IPS-15b (cell line): ENCODE results near the gene EGFL7.

Experiments used
- H3K27me3 ChIP-seq: one replicate; pipeline ENCODE4 v1.6.1; 2013; ENCODE audit warnings: low read length; ENCODE audit not compliant: control insufficient read depth, insufficient read depth
- H3K36me3 ChIP-seq: one replicate; pipeline ENCODE4 v1.6.1; 2013; ENCODE audit warnings: low read length; ENCODE audit not compliant: control insufficient read depth, insufficient read depth
- H3K4me1 ChIP-seq: one replicate; pipeline ENCODE4 v1.6.1; 2013; ENCODE audit warnings: mild to moderate bottlenecking, low read length; ENCODE audit not compliant: control insufficient read depth, insufficient read depth
- H3K4me3 ChIP-seq: one replicate; pipeline ENCODE4 v1.5.1; 2013; ENCODE audit warnings: low read depth, low read length
- H3K9ac ChIP-seq: one replicate; pipeline ENCODE4 v1.6.1; 2013; ENCODE audit warnings: low read depth, mild to moderate bottlenecking, low read length
- H3K9me3 ChIP-seq: one replicate; pipeline ENCODE4 v1.6.1; 2013; ENCODE audit warnings: mild to moderate bottlenecking, low read length; ENCODE audit not compliant: control insufficient read depth, insufficient read depth

The EGFL7 gene

GRCh38 chr9:136683755-136684154 is 21.0 kb downstream of the EGFL7 start:
- Histone ChIP-seq H3K9me3 (no peaks in the 10 kb centered on the region), H3K9ac (no peak overlapping the region), H3K36me3 (peaks cover 3% of the 10 kb centered on the region), H3K27me3 (no peaks in the 10 kb centered on the region), H3K4me3 (no peak overlapping the region), H3K4me1 (peaks cover 6% of the 10 kb centered on the region)

- H3K27me3 ChIP-seq = no peaks in the 10 kb centered on the region
- no peak overlapping the region for H3K9ac ChIP-seq
- H3K4me3 ChIP-seq = no peak overlapping the region
- peaks cover 3% of the 10 kb centered on the region for H3K36me3 ChIP-seq
- no peaks in the 10 kb centered on the region for H3K9me3 ChIP-seq
- H3K4me1 ChIP-seq = peaks cover 6% of the 10 kb centered on the region
Measured at GRCh38 chr9:136684339-136684738, 21.6 kb downstream of the EGFL7 start.

GRCh38 chr9:136684799-136685198 is 22.1 kb downstream of the EGFL7 start:
- Histone ChIP-seq H3K27me3 (no peaks in the 10 kb centered on the region), H3K9me3 (no peaks in the 10 kb centered on the region), H3K36me3 (peaks cover 3% of the 10 kb centered on the region), H3K9ac (no peak overlapping the region), H3K4me1 (peaks cover 6% of the 10 kb centered on the region), H3K4me3 (no peak overlapping the region)

GRCh38 chr9:136685216-136685615 is 22.5 kb downstream of the EGFL7 start:
- H3K27me3 ChIP-seq = no peaks in the 10 kb centered on the region
- H3K36me3 ChIP-seq = peaks cover 3% of the 10 kb centered on the region
- no peak overlapping the region for H3K4me3 ChIP-seq
- H3K9ac ChIP-seq = no peak overlapping the region
- no peaks in the 10 kb centered on the region for H3K9me3 ChIP-seq
- H3K4me1 ChIP-seq = peaks cover 6% of the 10 kb centered on the region

GRCh38 chr9:136685790-136686533 is 23.2 kb downstream of the EGFL7 start:
- peaks cover 6% of the 10 kb centered on the region for H3K4me1 ChIP-seq
- no peaks in the 10 kb centered on the region for H3K9me3 ChIP-seq
- H3K4me3 ChIP-seq = peak overlapping the region; percentile 69
- peak overlapping the region; percentile 47 for H3K9ac ChIP-seq
- H3K36me3 ChIP-seq = peaks cover 3% of the 10 kb centered on the region
- no peaks in the 10 kb centered on the region for H3K27me3 ChIP-seq

- no peaks in the 10 kb centered on the region for H3K9me3 ChIP-seq
- H3K27me3 ChIP-seq = no peaks in the 10 kb centered on the region
- H3K9ac ChIP-seq = peak overlapping the region; percentile 47
- peaks cover 3% of the 10 kb centered on the region for H3K36me3 ChIP-seq
- H3K4me1 ChIP-seq = peaks cover 6% of the 10 kb centered on the region
- H3K4me3 ChIP-seq = peak overlapping the region; percentile 69
Measured at GRCh38 chr9:136686534-136686793, 23.7 kb downstream of the EGFL7 start.

GRCh38 chr9:136686794-136687711 is 24.3 kb downstream of the EGFL7 start, which contains the start of gene AGPAT2:
AGPAT2 (minus strand) TSS chr9:136687457; CDS start chr9:136687357, 100 bp downstream.
- Histone ChIP-seq H3K27me3 (no peaks in the 10 kb centered on the region), H3K36me3 (peaks cover 3% of the 10 kb centered on the region), H3K4me1 (peaks cover 6% of the 10 kb centered on the region), H3K9ac (peak within 1 kb of the TSS; percentile 47), H3K9me3 (no peaks in the 10 kb centered on the region), H3K4me3 (peak within 1 kb of the TSS; percentile 69)

GRCh38 chr9:136687721-136688223 is 25.1 kb downstream of the EGFL7 start:
- H3K36me3 ChIP-seq = peaks cover 3% of the 10 kb centered on the region
- peak overlapping the region; percentile 26 for H3K4me3 ChIP-seq
- H3K9me3 ChIP-seq = no peaks in the 10 kb centered on the region
- H3K9ac ChIP-seq = no peak overlapping the region
- peaks cover 6% of the 10 kb centered on the region for H3K4me1 ChIP-seq
- no peaks in the 10 kb centered on the region for H3K27me3 ChIP-seq

GRCh38 chr9:136688274-136689107 is 25.8 kb downstream of the EGFL7 start:
- H3K4me1 ChIP-seq = peaks cover 6% of the 10 kb centered on the region
- H3K9ac ChIP-seq = no peak overlapping the region
- peaks cover 3% of the 10 kb centered on the region for H3K36me3 ChIP-seq
- H3K9me3 ChIP-seq = no peaks in the 10 kb centered on the region
- H3K27me3 ChIP-seq = no peaks in the 10 kb centered on the region
- peak overlapping the region; percentile 26 for H3K4me3 ChIP-seq

- Histone ChIP-seq H3K27me3 (no peaks in the 10 kb centered on the region), H3K4me3 (no peak overlapping the region), H3K9ac (no peak overlapping the region), H3K36me3 (peaks cover 3% of the 10 kb centered on the region), H3K9me3 (no peaks in the 10 kb centered on the region), H3K4me1 (peaks cover 6% of the 10 kb centered on the region)
Measured at GRCh38 chr9:136689108-136689460, 26.4 kb downstream of the EGFL7 start.

- H3K9me3 ChIP-seq = no peaks in the 10 kb centered on the region
- H3K36me3 ChIP-seq = no peaks in the 10 kb centered on the region
- H3K27me3 ChIP-seq = no peaks in the 10 kb centered on the region
- no peak overlapping the region for H3K4me3 ChIP-seq
- H3K9ac ChIP-seq = no peak overlapping the region
- peaks cover 6% of the 10 kb centered on the region for H3K4me1 ChIP-seq
Measured at GRCh38 chr9:136690104-136690805, 27.5 kb downstream of the EGFL7 start.
